DND-41 (cell line): ENCODE measurements around the gene ABHD17C.

Experiments
- ATAC-seq: fragments of 200-7000 bp; cut with Tn5 transposase; 3 replicates; pipeline ENCODE4 v1.9.1; 2021; ENCODE audit warnings: low read depth; ENCODE audit not compliant: insufficient read depth
- DNase-seq: peaks from one replicate; pipeline ENCODE4 v3.0.0-alpha.2; 2020
- H2AFZ ChIP-seq: 2 replicates; pipeline ENCODE4 v1.6.0; 2012; ENCODE audit warnings: low read depth, low read length
- H3K27ac ChIP-seq: 2 replicates; pipeline ENCODE4 v1.5.1; 2012; ENCODE audit warnings: low read length, inconsistent platforms
- H3K27me3 ChIP-seq: fragments of 200-600 bp; sonication (generic); 2 replicates; pipeline ENCODE4 v1.6.0; 2012; ENCODE audit warnings: low read length, mild to moderate bottlenecking, inconsistent platforms; ENCODE audit not compliant: insufficient read depth, poor library complexity
- H3K36me3 ChIP-seq: 2 replicates; pipeline ENCODE4 v1.5.1; 2012; ENCODE audit warnings: low read length, inconsistent platforms; ENCODE audit not compliant: insufficient read depth
- H3K4me1 ChIP-seq: 2 replicates; pipeline ENCODE4 v1.5.1; 2012; ENCODE audit warnings: mild to moderate bottlenecking, low read length; ENCODE audit not compliant: insufficient read depth
- H3K4me2 ChIP-seq: 2 replicates; pipeline ENCODE4 v1.6.0; 2012; ENCODE audit warnings: mild to moderate bottlenecking, moderate library complexity, low read length, inconsistent platforms; ENCODE audit not compliant: insufficient read depth
- H3K4me3 ChIP-seq, 2 experiments: fragments of 200-600 bp in 1 of 2; shearing (Covaris generic) in 1 of 2; 2 replicates each; pipeline ENCODE4 v1.5.1; 2012 to 2016; ENCODE audit warnings: inconsistent platforms in 2 of 2, low read length in 2 of 2, mild to moderate bottlenecking in 2 of 2, low read depth in 1 of 2, moderate library complexity in 1 of 2
- H3K79me2 ChIP-seq: 2 replicates; pipeline ENCODE4 v1.6.0; 2012; ENCODE audit warnings: low read length, inconsistent platforms; ENCODE audit not compliant: insufficient read depth
- H3K9ac ChIP-seq: 2 replicates; pipeline ENCODE4 v1.6.0; 2012; ENCODE audit warnings: low read depth, mild to moderate bottlenecking, inconsistent platforms, low read length, moderate library complexity
- H3K9me3 ChIP-seq: 2 replicates; pipeline ENCODE4 v1.5.1; 2012; ENCODE audit warnings: low read length, moderate library complexity, mild to moderate bottlenecking, inconsistent platforms; ENCODE audit not compliant: insufficient read depth, severe bottlenecking
- H4K20me1 ChIP-seq: 2 replicates; pipeline ENCODE4 v1.6.0; 2012; ENCODE audit warnings: low read length; ENCODE audit not compliant: insufficient read depth
- CTCF ChIP-seq: IDR thresholded peaks from 2 replicates; pipeline ENCODE4 v1.5.1; 2012; ENCODE audit warnings: borderline replicate concordance, low read length, moderate library complexity, mild to moderate bottlenecking; ENCODE audit not compliant: poor library complexity, severe bottlenecking; ENCODE audit errors: extremely low read depth
- EZH2 ChIP-seq: IDR thresholded peaks from 3 replicates; pipeline ENCODE4 v1.6.1; 2012; ENCODE audit warnings: borderline replicate concordance, low read depth, mild to moderate bottlenecking, moderate library complexity, low read length, inconsistent platforms; ENCODE audit not compliant: severe bottlenecking

ABHD17C gene

GRCh38 chr15:80697075-80697685 is 2.1 kb downstream of the ABHD17C start:
- DNase-seq (no peak), ATAC-seq (no peak)
- Histone ChIP-seq H3K79me2 (no peaks in the 10 kb centered on the region), H3K4me3 (no peak overlapping the region), H2AFZ (no peak overlapping the region), H3K9ac (no peak overlapping the region), H3K27me3 (peaks cover 32% of the 10 kb centered on the region), H3K4me2 (0 out of 2 replicates have a peak overlapping the region, but pooled peaks have one; percentile 97), H3K27ac (no peak overlapping the region), H3K9me3 (no peaks in the 10 kb centered on the region), H4K20me1 (no peaks in the 10 kb centered on the region), H3K4me1 (peaks cover 21% of the 10 kb centered on the region), H3K36me3 (no peaks in the 10 kb centered on the region)
- no peak for TF ChIP-seq CTCF
- no peak for TF ChIP-seq EZH2

- Histone ChIP-seq H3K4me3 (no peak overlapping the region), H3K9me3 (no peaks in the 10 kb centered on the region), H2AFZ (no peak overlapping the region), H4K20me1 (no peaks in the 10 kb centered on the region), H3K4me2 (no peak overlapping the region), H3K27me3 (peaks cover 23% of the 10 kb centered on the region), H3K9ac (no peak overlapping the region), H3K36me3 (no peaks in the 10 kb centered on the region), H3K79me2 (no peaks in the 10 kb centered on the region), H3K27ac (no peak overlapping the region), H3K4me1 (peaks cover 21% of the 10 kb centered on the region)
- DNase-seq (no peak), ATAC-seq (no peak)
- TF ChIP-seq CTCF (no peak), EZH2 (no peak)
These were observed 3.6 kb downstream of the ABHD17C start for GRCh38 chr15:80698676-80699075.

GRCh38 chr15:80699981-80700380 is 4.9 kb downstream of the ABHD17C start:
- no peak for TF ChIP-seq CTCF
- no peak for TF ChIP-seq EZH2

More at GRCh38 chr15:80699981-80700380, 4.9 kb downstream of the ABHD17C start:
- Histone ChIP-seq H3K9me3 (no peaks in the 10 kb centered on the region), H3K27me3 (peaks cover 12% of the 10 kb centered on the region), H3K4me3 (no peak overlapping the region), H3K9ac (no peak overlapping the region), H3K4me2 (no peak overlapping the region), H3K79me2 (no peaks in the 10 kb centered on the region), H2AFZ (no peak overlapping the region), H4K20me1 (0 out of 2 replicates have a peak, but pooled peaks cover 3% of the 10 kb centered on the region), H3K36me3 (no peaks in the 10 kb centered on the region), H3K27ac (no peak overlapping the region), H3K4me1 (peaks cover 14% of the 10 kb centered on the region)
- no peak for DNase-seq
- ATAC-seq, result no peak
